Measurements from ENCODE around the gene HNRNPUL1.

HNRNPUL1 gene

DNA sequence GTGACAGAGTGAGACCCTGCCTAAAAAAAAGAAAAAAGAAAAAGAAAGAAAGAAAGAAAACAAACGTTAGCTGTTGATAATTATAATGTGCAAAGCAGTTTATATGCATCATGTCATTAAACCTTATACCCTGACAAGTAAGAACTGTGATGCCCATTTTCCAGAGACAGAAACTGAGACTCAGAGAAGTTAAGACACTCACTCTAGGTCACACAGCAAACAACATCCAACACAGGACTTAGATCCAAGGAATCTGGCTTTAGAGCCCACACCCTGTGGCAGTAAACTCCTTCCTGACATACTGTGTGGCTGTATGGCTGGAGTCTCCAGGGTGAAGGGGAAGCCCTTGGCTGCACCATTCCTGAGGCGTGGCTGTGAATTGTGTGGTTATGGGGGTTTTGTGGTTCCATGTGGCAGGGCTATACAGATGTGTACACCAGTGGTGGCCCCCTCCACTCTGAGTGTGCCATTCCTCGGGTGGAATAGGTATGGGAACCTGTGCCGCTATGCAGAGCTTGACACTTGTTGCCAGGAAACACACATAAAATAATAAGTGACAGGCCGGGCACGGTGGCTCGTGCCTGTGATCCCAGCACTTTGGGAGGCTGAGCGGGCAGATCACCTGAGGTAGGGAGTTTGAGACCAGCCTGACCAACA is 29.5 kb upstream of the HNRNPUL1 start:
- no peak for DNase-seq (ENCODE audit: low spot score)

- DNase-seq (ENCODE audit: low spot score), result no peak
Measured at GRCh38 chr19:41235480-41235879, 28.7 kb upstream of the HNRNPUL1 start.

GRCh38 chr19:41238244-41238643 is 25.9 kb upstream of the HNRNPUL1 start:
- DNase-seq (ENCODE audit: low spot score), result no peak

GRCh38 chr19:41239363-41239762 is 24.8 kb upstream of the HNRNPUL1 start:
- no peak for DNase-seq (ENCODE audit: low spot score)

- DNase-seq (ENCODE audit: low spot score), result no peak
Measured at GRCh38 chr19:41239961-41240574, 24.1 kb upstream of the HNRNPUL1 start.

DNA sequence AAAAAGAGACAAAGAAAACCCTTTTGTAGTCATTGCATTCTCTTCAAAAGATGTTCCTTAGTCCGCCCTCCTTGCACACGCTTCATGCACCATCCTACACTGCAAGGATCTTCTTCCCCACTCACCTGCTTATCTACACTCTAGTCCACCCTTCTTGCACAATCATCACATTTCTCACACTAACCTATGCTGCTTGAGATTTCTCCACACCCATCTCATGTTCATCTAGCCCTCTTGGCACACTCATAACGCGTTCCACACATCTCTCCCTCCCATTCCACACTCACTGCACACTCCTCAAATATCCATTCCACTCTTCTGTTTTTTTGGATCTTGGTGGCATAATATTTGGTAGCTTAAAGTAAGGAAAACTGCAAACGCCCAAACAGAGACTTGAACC is 22.3 kb upstream of the HNRNPUL1 start:
- DNase-seq (ENCODE audit: low spot score), result no peak

DNA sequence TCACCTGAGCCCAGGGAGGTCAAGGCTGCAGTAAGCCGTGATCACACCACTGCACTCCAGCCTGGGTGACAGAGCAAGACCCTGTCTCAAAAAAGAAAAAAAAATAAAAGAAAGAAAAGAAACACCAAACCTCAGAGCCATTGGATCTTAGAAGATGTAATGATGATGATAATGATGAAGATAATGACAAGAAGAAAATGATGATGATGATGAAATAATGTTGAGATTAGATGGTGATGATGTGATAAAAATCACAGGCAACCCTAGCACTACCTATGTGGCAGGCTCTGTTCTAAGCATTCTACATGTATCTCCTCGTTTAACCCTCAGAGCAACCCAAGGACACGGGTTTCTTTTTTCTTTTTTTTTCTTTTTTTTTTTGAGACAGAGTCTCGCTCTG is 20.1 kb upstream of the HNRNPUL1 start:
- no peak for DNase-seq (ENCODE audit: low spot score)

DNA sequence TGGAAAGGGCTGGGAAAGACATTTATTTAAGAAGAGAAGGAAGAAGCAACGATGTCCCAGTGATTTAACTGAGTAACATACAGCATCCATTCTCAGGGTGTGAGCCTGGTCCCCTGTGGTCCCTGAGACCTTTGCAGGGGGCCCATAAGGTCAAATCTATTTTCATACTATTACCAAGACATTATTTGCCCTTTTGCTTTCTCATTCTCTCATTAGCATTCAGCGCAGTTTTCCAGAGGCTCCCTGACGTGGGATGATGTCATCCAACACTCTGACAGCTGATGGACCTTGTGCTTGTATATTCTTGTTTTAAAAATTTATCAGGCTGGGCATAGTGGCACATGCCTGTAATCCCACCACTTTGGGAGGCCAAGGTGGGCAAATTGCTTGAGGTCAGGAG is 18.3 kb upstream of the HNRNPUL1 start:
- no peak for DNase-seq (ENCODE audit: low spot score)

GRCh38 chr19:41248895-41249294 is 15.3 kb upstream of the HNRNPUL1 start:
- DNase-seq (ENCODE audit: low spot score), result no peak

GRCh38 chr19:41249707-41250423 is 14.3 kb upstream of the HNRNPUL1 start:
- DNase-seq (ENCODE audit: low spot score), result no peak

DNA sequence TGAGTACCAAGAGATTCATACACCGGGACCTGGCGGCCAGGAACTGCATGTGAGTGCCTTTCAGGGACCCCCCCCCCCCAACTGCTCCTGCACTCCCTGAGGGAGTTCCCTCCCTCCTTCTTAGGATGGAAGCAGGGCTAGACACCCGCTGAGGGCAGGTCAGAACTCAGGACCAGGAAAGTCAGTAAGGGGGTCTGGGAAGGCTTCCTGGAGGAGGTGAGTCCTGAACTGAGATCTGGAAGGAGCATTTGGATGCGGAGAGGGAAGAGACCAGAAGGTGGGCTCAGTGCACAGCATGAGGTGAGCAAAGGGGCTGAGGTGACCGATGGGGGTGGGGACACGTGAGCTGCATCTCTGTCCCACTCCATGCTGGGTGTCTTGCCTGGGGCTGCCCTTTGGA is 10.5 kb upstream of the HNRNPUL1 start:
- no peak for DNase-seq (ENCODE audit: low spot score)

DNA sequence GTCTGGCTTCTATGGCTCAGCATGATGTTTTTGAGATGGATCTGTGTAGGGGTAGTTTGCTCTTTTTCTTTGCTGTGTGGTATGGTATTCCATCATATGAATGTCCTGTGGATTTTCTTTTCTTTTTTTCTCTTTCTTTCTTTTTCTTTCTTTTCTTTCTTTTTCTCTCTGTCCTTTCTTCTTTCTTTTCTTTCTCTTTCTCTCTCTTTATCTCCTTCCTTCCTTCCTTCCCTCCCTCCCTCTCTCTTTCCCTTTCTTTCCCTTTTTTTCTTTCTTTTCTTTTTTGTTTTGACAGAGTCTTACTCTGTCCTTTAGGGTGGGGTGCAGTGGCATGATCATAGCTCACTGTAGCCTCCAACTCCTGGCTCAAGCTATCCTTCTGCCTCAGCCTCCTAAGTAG is 9.0 kb upstream of the HNRNPUL1 start:
- DNase-seq (ENCODE audit: low spot score), result no peak

DNA sequence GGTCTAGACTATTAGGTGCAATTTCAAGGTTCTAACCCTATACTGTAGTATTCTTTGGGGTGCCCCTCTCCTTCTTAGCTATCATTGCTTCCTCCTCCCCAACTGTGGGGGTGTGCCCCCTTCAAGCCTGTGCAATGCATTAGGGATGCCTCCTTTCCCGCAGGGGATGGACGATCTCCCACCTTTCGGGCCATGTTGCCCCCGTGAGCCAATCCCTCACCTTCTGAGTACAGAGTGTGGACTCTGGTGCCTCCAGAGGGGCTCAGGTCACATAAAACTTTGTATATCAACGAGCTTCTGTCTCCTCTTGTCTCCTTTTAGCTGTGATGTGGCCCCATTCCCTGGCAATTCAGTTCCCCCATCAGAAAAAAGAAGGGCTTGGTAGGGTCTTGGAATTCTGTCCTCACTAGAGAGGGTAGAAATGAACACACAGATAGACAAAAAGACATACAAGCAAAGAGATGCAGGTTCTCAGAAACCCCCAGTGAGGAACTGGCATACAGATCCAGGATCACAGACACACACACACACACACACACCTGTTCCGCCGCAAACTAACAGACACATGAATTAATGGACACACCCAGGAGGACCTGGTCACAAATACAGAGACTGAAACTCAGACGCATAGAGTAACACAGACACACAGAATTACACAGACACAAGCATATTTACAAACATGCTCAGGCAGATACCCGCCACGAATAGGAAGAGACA is 2.5 kb upstream of the HNRNPUL1 start:
- no peak for DNase-seq (ENCODE audit: low spot score)

GRCh38 chr19:41263042-41263849 is 926 bp upstream of the HNRNPUL1 start:
- peak; percentile 59 for DNase-seq (ENCODE audit: low spot score)

DNA sequence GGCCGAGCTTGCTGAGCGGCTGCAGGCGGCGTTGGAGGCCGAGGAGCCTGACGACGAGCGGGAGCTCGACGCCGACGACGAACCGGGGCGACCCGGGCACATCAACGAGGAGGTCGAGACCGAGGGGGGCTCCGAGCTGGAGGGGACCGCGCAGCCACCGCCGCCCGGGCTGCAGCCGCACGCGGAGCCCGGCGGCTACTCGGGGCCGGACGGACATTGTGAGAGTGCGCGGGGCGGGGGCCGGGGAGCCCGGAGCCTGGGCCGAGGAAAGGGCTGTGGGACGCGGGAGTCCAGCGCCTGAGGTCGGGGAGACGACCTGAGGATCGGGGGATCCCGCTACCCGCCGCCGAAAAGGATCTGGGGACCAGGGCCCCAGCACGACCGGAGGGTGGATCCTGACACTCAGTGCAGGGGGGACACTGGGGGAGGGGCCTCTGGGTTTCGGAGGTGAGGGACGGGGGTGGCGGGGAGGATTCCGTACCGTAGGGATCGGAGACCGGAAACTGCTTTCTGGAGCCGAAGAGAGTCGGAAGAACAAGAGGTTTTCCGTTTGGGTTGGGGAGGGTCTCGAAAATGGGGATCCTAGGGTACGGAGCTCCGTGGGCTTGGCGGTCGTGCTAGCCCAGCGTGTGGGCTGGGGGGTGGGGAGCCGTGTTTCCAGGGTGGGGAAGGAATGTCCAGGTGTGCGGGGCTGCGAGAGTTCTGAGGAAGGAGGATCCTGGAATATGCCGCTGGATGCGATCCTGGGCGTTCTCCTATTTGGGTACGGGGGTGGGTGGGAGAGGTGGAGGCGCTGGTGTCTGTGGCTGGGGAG is 616 bp downstream of the HNRNPUL1 start:
- DNase-seq (ENCODE audit: low spot score), result peak; percentile 55

DNA sequence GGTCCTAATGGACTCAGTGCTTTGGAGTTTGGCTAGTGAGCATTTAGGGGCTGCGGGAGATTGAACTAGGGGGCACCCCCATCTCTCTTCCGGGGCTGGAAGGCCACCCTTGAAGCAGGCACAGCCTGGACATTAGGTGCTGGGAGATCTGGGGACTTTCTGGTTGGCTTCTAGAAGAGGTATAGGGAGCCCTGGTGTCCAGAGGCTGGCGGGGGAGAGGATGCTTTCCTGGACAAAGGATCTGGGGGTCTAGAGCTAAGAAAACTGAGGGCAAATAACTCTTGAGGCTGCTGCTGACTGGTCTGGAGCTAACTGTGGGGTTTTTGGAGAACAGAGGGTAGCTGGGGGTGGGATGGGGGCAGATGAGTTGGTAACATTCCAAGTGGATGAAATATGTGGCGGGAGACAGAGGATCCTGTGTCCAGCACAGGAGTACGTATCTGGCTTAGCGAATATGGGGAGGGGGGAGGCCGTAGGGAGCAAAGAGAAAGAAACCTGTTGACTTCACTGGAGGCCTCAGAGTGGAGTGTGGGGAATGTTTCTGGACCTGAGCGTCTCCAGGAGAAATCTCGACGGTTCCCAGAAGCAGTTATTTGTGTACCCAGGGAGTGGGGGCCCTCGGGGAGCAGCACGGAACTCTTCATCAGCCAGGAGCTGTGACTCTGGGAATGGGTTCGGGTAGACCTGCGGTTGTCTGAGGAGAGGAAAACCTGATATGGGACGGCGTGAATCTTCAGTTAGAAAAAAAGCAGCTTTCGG is 1.4 kb downstream of the HNRNPUL1 start:
- DNase-seq (ENCODE audit: low spot score), result no peak

- DNase-seq (ENCODE audit: low spot score), result no peak
Measured at GRCh38 chr19:41269055-41269454, 4.9 kb downstream of the HNRNPUL1 start.

- DNase-seq (ENCODE audit: low spot score), result no peak
Measured at GRCh38 chr19:41269571-41269970, 5.4 kb downstream of the HNRNPUL1 start.

DNA sequence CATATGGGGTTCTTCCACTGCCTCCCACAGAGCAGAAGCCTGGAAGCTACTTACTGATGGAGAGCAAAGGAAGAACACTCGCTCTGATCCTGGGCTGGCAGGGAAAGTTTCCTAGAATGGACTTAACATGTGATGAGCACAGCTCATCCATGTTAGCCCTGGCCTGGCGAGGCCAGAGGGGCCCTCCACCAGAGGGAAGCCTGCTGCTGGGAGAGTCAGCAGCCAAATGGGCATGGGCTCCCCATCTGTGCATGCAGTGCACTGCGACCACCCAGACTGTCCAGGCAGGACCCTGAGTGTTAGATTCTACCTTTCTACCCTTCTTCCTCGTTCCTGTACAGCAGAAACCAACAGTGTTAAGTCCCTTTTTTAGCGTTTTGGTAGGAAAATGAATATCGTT is 8.9 kb downstream of the HNRNPUL1 start:
- DNase-seq (ENCODE audit: low spot score), result no peak

GRCh38 chr19:41274802-41275201 is 10.6 kb downstream of the HNRNPUL1 start:
- DNase-seq (ENCODE audit: low spot score), result no peak
